H1 (cell line): ENCODE measurements around the gene SNX32. TPM values are rescaled to one million over a fixed set of nuclear protein-coding genes. Genes with fewer than 3 reads are reported as not detected.

Experiments used
- CTCF ChIA-PET: fragments of 300-600 bp; sonication (Branson Sonifier 250); formaldehyde crosslinking; loops from one replicate; lab custom pipeline; 2021; ENCODE audit not compliant: partially characterized antibody; lab: Charles Lee
- POLR2A ChIA-PET: fragments of 300-600 bp; sonication (Branson Sonifier 250); formaldehyde crosslinking; loops from one replicate; lab custom pipeline; 2021; ENCODE audit warnings: inconsistent platforms; ENCODE audit not compliant: partially characterized antibody; lab: Charles Lee
- DNase-seq, 2 experiments: peaks; one replicate each; pipeline versions ENCODE4 v3.0.0 to v3.0.0-alpha.2; 2010 to 2022; ENCODE audit warnings: low spot score in 2 of 2, low read depth in 1 of 2, mixed read lengths in 1 of 2
- FAIRE-seq: peaks from 2 replicates; lab custom pipeline; 2011; peaks lifted over from hg19 to GRCh38; lab: Jason Lieb, UNC
- H2AFZ ChIP-seq: 2 replicates; pipeline ENCODE4 v1.8.1; 2012; ENCODE audit warnings: low read length, inconsistent platforms
- H2AK5ac ChIP-seq: 2 replicates; pipeline ENCODE4 v1.6.1; 2013; ENCODE audit warnings: low read depth, low read length
- H2BK120ac ChIP-seq: replicated peaks from 2 replicates; pipeline ENCODE3; 2013; ENCODE audit warnings: low read depth, low read length, inconsistent platforms
- H2BK12ac ChIP-seq: 2 replicates; pipeline ENCODE4 v1.6.1; 2013; ENCODE audit warnings: low read depth, low read length
- H2BK15ac ChIP-seq: 2 replicates; pipeline ENCODE4 v1.6.1; 2013; ENCODE audit warnings: low read length
- H2BK20ac ChIP-seq: 2 replicates; pipeline ENCODE4 v1.6.1; 2013; ENCODE audit warnings: low read length
- H2BK5ac ChIP-seq: 2 replicates; pipeline ENCODE4 v1.6.1; 2013; ENCODE audit warnings: low read depth, low read length
- H3K14ac ChIP-seq: 2 replicates; pipeline ENCODE4 v1.6.1; 2013; ENCODE audit warnings: inconsistent platforms; ENCODE audit not compliant: insufficient read length
- H3K18ac ChIP-seq: 2 replicates; pipeline ENCODE4 v1.6.1; 2013; ENCODE audit warnings: low read length; ENCODE audit errors: extremely low read depth
- H3K23ac ChIP-seq: 2 replicates; pipeline ENCODE4 v1.6.1; 2013; ENCODE audit warnings: inconsistent platforms; ENCODE audit not compliant: insufficient read length
- H3K23me2 ChIP-seq: 2 replicates; pipeline ENCODE4 v1.6.1; 2013; ENCODE audit warnings: low read depth, low read length
- H3K27ac ChIP-seq: 2 replicates; pipeline ENCODE4 v1.6.1; 2011; ENCODE audit warnings: low read depth, low read length, inconsistent platforms
- H3K27me3 ChIP-seq, 4 experiments: replicated peaks in 1 of 4; 1 replicate in 1 of 4; 2 replicates in 3 of 4; pipeline versions ENCODE4 v1.6.1 to v1.8.1; 2011 to 2013; ENCODE audit warnings: low read length in 3 of 4, mild to moderate bottlenecking in 3 of 4, inconsistent platforms in 2 of 4, mixed read lengths in 2 of 4, moderate library complexity in 1 of 4; ENCODE audit not compliant: control insufficient read depth in 3 of 4, insufficient read depth in 3 of 4; ENCODE audit errors: extremely low read depth in 1 of 4
- H3K36me3 ChIP-seq, 4 experiments: 2 replicates each; pipeline versions ENCODE4 v1.6.1 to v1.8.1; 2011 to 2013; ENCODE audit warnings: mild to moderate bottlenecking in 4 of 4, low read length in 3 of 4, moderate library complexity in 2 of 4, control low read depth in 1 of 4, inconsistent platforms in 1 of 4; ENCODE audit not compliant: insufficient read depth in 4 of 4, control insufficient read depth in 2 of 4
- H3K4ac ChIP-seq: replicated peaks from 2 replicates; pipeline ENCODE3; 2013; ENCODE audit warnings: low read length, low read depth, mixed read lengths, inconsistent platforms; ENCODE audit not compliant: insufficient read length
- H3K4me1 ChIP-seq, 4 experiments: replicated peaks in 1 of 4; 1 replicate in 1 of 4; 2 replicates in 3 of 4; pipeline versions ENCODE4 v1.6.1 to v1.8.1; 2011 to 2013; ENCODE audit warnings: low read length in 3 of 4, inconsistent platforms in 2 of 4, mixed read lengths in 1 of 4; ENCODE audit not compliant: insufficient read depth in 4 of 4, control insufficient read depth in 3 of 4
- H3K4me2 ChIP-seq, 2 experiments: 2 replicates each; pipeline versions ENCODE4 v1.6.1 to v1.8.1; 2011 to 2013; ENCODE audit warnings: low read depth in 2 of 2, low read length in 2 of 2, control low read depth in 1 of 2, inconsistent platforms in 1 of 2, mild to moderate bottlenecking in 1 of 2; ENCODE audit not compliant: insufficient read depth in 1 of 2
- H3K4me3 ChIP-seq, 4 experiments: fragments of 200-600, 300-600 bp in 1 of 4; sonication (generic), shearing (Covaris generic), sonication (Bioruptor Twin) in 1 of 4; 2 replicates each; pipeline versions ENCODE4 v1.5.1 to v1.8.1; 2011 to 2016; ENCODE audit warnings: low read length in 4 of 4, low read depth in 3 of 4, control low read depth in 2 of 4, inconsistent platforms in 2 of 4, mild to moderate bottlenecking in 2 of 4, mixed read lengths in 1 of 4, moderate library complexity in 1 of 4; ENCODE audit not compliant: insufficient read depth in 2 of 4; ENCODE audit errors: extremely low read depth in 1 of 4
- H3K56ac ChIP-seq: replicated peaks from 2 replicates; pipeline ENCODE3; 2013; ENCODE audit warnings: low read depth, mild to moderate bottlenecking, mixed read lengths, low read length, inconsistent platforms; ENCODE audit not compliant: insufficient read length
- H3K79me1 ChIP-seq: 2 replicates; pipeline ENCODE4 v1.6.1; 2013; ENCODE audit warnings: low read depth, low read length, control low read depth
- H3K79me2 ChIP-seq, 2 experiments: 2 replicates each; pipeline versions ENCODE4 v1.6.1 to v1.8.1; 2012 to 2013; ENCODE audit warnings: low read length in 2 of 2, mild to moderate bottlenecking in 2 of 2, inconsistent platforms in 1 of 2; ENCODE audit not compliant: insufficient read depth in 2 of 2, control insufficient read depth in 1 of 2
- H3K9ac ChIP-seq, 4 experiments: replicated peaks in 1 of 4; 1 replicate in 1 of 4; 2 replicates in 3 of 4; pipeline versions ENCODE4 v1.6.1 to v1.8.1; 2011 to 2013; ENCODE audit warnings: low read depth in 3 of 4, low read length in 3 of 4, control low read depth in 2 of 4, mild to moderate bottlenecking in 2 of 4, moderate library complexity in 2 of 4, inconsistent platforms in 1 of 4; ENCODE audit errors: extremely low read depth in 1 of 4
- H3K9me3 ChIP-seq, 2 experiments: 2 replicates each; pipeline versions ENCODE4 v1.6.1 to v1.8.1; 2012 to 2013; ENCODE audit warnings: mild to moderate bottlenecking in 2 of 2, moderate library complexity in 2 of 2, control low read depth in 1 of 2, inconsistent platforms in 1 of 2, low read depth in 1 of 2, low read length in 1 of 2, mixed read lengths in 1 of 2; ENCODE audit not compliant: insufficient read depth in 2 of 2
- H4K20me1 ChIP-seq, 2 experiments: replicated peaks in 1 of 2; 2 replicates each; pipeline versions ENCODE3 to v1.8.1; 2011 to 2013; ENCODE audit warnings: inconsistent platforms in 2 of 2, low read length in 2 of 2, mild to moderate bottlenecking in 1 of 2; ENCODE audit not compliant: insufficient read depth in 2 of 2, control insufficient read depth in 1 of 2
- H4K5ac ChIP-seq: 2 replicates; pipeline ENCODE4 v1.6.1; 2013; ENCODE audit warnings: low read length, low read depth, mixed read lengths, inconsistent platforms; ENCODE audit not compliant: insufficient read length
- H4K8ac ChIP-seq: 2 replicates; pipeline ENCODE4 v1.8.0; 2013; ENCODE audit warnings: mild to moderate bottlenecking, moderate library complexity, low read length, inconsistent platforms; ENCODE audit not compliant: insufficient read depth; ENCODE audit errors: extremely low read depth
- H4K91ac ChIP-seq: replicated peaks from 2 replicates; pipeline ENCODE3; 2013; ENCODE audit warnings: low read length, mixed read lengths, inconsistent platforms; ENCODE audit not compliant: insufficient read length
- CTBP2 ChIP-seq: IDR thresholded peaks from 2 replicates; pipeline ENCODE4 v1.7.0; 2011; ENCODE audit warnings: borderline replicate concordance, mild to moderate bottlenecking, moderate library complexity, mixed read lengths, low read length; ENCODE audit not compliant: insufficient read depth, insufficient read length
- EGR1 ChIP-seq: IDR thresholded peaks from 2 replicates; pipeline ENCODE4 v1.6.1; 2011; ENCODE audit warnings: low read depth, low read length, borderline replicate concordance
- MAFK ChIP-seq: IDR thresholded peaks from 2 replicates; pipeline ENCODE4 v1.6.1; 2012; ENCODE audit warnings: low read depth, mild to moderate bottlenecking, improper control_type of control experiment, low read length
- POU5F1 ChIP-seq: IDR thresholded peaks from 2 replicates; pipeline ENCODE4 v1.6.1; 2011; ENCODE audit warnings: low read depth, mild to moderate bottlenecking, low read length, moderate library complexity
- SIN3A ChIP-seq, 2 experiments: IDR thresholded peaks in 1 of 2; conservative IDR thresholded peaks in 1 of 2; 2 replicates each; pipeline ENCODE4 v1.6.1; 2011 to 2012; ENCODE audit warnings: low read length in 2 of 2, improper control_type of control experiment in 1 of 2, low read depth in 1 of 2, mild to moderate bottlenecking in 1 of 2
- SP4 ChIP-seq: IDR thresholded peaks from 2 replicates; pipeline ENCODE4 v1.6.1; 2012; ENCODE audit warnings: low read length, inconsistent platforms
- TAF7 ChIP-seq: optimal IDR thresholded peaks from 2 replicates; pipeline ENCODE3; 2011; ENCODE audit warnings: low read depth, mild to moderate bottlenecking, inconsistent platforms, low read length, moderate library complexity, borderline replicate concordance
- YY1 ChIP-seq: IDR thresholded peaks from 2 replicates; pipeline ENCODE4 v1.6.1; 2011; ENCODE audit warnings: low read depth, mild to moderate bottlenecking, low read length
- WGBS, 2 experiments: shearing (Covaris generic) in 1 of 2; methylation state at CpG; one replicate each; pipeline versions ENCODE4 v1.1.6 to v1.1.7; 2013 to 2015; ENCODE audit warnings: low lambda C conversion rate in 2 of 2, mixed read lengths in 2 of 2, inconsistent platforms in 1 of 2, low coverage in 1 of 2, missing lambda C conversion rate in 1 of 2; ENCODE audit not compliant: insufficient replicate concordance in 2 of 2, insufficient coverage in 1 of 2, insufficient read length in 1 of 2; ENCODE audit errors: extremely low coverage in 1 of 2, missing lambda C conversion rate in 1 of 2; 5-methylcytosine and 5-hydroxymethylcytosine counted together
- polyA plus RNA-seq, 7 experiments: library from polyadenylated mRNA; depleted of rRNA in 3 of 7; stranded (reverse) in 5 of 7; unstranded in 2 of 7; fragments of >200 nt in 5 of 7; fragments of 200-250 nt in 2 of 7; gene quantifications; 1 replicate in 5 of 7; 2 replicates in 1 of 7; 4 replicates in 1 of 7; pipeline versions ENCODE4 v1.2.1 to v1.2.3, GENCODE V29; 2011 to 2013; ENCODE audit warnings: missing spikeins in 2 of 7, mixed read lengths in 2 of 7
- total RNA-seq: library from RNA; stranded (reverse); fragmentation: NEBNext Ultra II Directional; extraction: Animal tissue kit (Norgen Biotek cat#: 25700); gene quantifications from 2 replicates; pipeline ENCODE4 v1.2.1, GENCODE V29; 2021

The SNX32 gene
- total and polyA plus RNA-seq, 2 of the 8 experiments (the other 6 are each of a cell fraction or from before 2014, with no cell fraction given) = 0.76 to 2.2 TPM

GRCh38 chr11:65790902-65791650, 42.7 kb upstream of the SNX32 start:
- Histone ChIP-seq H4K91ac (peak overlapping the region; percentile 23), H2BK15ac (peak overlapping the region; percentile 12; the same call in 1 of the 2 replicates), H3K14ac (no peak overlapping the region), H3K4ac (no peak overlapping the region), H3K27ac (no peak overlapping the region), H2BK120ac (no peak overlapping the region), H3K4me2 (no peak overlapping the region), H3K56ac (no peak overlapping the region), H3K36me3 (peaks cover 0 to 3% (median 0%) of the 10 kb centered on the region in 4 experiments; a peak in 3 of 8 replicates), H3K79me2 (no peaks in the 10 kb centered on the region), H3K23me2 (peaks cover 15% of the 10 kb centered on the region; the same call in 1 of the 2 replicates), H3K23ac (no peak overlapping the region), H2AK5ac (peak overlapping the region; percentile 28; the same call in 1 of the 2 replicates), H4K5ac (no peak overlapping the region), H3K4me1 (peaks cover 14 to 26% (median 22%) of the 10 kb centered on the region in 4 experiments), H3K9ac (no peak overlapping the region), H3K18ac (peak overlapping the region; percentile 1), H2BK12ac (peak overlapping the region; percentile 87; the same call in 1 of the 2 replicates), H3K79me1 (0 out of 2 replicates have a peak, but pooled peaks cover 3% of the 10 kb centered on the region), H4K8ac (no peak overlapping the region; the same call in 1 of the 2 replicates), H3K27me3 (peaks cover 10 to 28% (median 24%) of the 10 kb centered on the region in 4 experiments), H4K20me1 (no peaks in the 10 kb centered on the region), H2AFZ (no peak overlapping the region), H3K4me3 (no peak overlapping the region), H2BK5ac (no peak overlapping the region; the same call in 1 of the 2 replicates), H3K9me3 (no peaks in the 10 kb centered on the region), H2BK20ac (0 out of 2 replicates have a peak overlapping the region, but pooled peaks have one; percentile 75)
- TF ChIP-seq TAF7 (no peak), POU5F1 (no peak), MAFK (no peak), EGR1 (no peak), YY1 (no peak), CTBP2 (no peak), SP4 (no peak), SIN3A (conservative IDR thresholded peaks at IDR 0.05 in 1 of 2, IDR thresholded peaks at IDR 0.05 in 1 of 2; ENCODE audit: low read depth in 1 of 2, low read length in 2 of 2) (no peak)
- ChIA-PET CTCF (interaction anchor here (0.8 to 12.7 kb wide), 16 partner anchors 8 to 93 kb away, joined by 3 to 128 read pairs (median 5); partner anchors contain the start of genes AP5B1 and MUS81), POLR2A (interaction anchor here (0.9 to 3.6 kb wide), 8 partner anchors 8 to 71 kb away, joined by 3 to 20 read pairs (median 4); partner anchors contain the start of genes CFL1, MUS81 and RNASEH2C)
- WGBS, 2 experiments = 85% methylated on average over 18 of the region's 18 CpGs; no CpG with 5 or more reads in 1 of the 2 experiments
- FAIRE-seq (no peak), DNase-seq (no peak)
